ENCODE results near the gene OGDHL.

Gene OGDHL

DNA sequence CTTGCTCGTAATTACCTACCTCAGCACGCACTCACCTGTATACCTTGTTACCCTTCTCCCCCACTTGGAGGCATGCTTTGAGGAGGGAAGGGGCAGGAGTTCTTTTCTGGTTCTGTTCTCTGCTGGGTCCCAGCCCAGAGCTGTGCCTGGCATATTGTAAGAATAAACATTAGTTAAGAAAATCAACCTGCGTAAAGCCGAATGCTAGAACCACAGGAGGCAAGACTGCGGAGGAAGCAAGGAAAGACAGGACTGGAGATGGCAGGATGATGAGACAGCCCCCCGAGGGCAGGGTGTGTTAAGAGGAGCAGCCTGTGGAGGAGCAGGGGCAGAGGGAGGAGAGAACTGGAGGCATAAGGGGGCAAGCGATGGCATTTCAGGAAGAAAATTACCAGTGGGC, 73.2 kb downstream of the OGDHL start:
- no peak for DNase-seq (ENCODE audit: low spot score)

DNA sequence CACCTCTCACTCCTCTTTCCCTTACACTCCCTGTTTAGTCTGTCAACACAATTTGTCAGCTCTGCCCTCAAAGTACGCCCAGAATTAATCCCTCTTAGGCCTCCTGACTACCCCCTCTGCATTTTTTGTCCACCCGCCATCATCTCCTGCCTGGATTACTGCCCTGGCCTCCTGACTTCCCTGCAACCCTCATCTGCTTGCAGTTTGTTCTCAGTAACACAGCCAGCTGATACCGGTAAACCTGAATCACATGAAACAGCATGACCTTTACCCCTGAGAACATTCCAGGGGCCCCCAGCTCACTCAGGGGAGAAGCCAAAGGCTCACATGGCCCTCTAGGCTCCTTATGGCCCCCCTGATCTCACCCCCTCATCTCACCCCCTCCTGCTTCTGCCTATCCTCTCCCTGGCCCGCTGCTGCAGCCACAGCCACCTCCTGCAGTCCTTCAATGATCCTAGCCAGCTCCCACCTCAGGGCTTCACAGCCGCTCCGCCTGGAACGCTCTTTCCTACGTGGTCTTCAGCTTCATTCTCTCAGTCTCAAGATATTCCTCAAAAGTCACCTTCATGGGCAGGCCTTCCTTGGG, 73.8 kb downstream of the OGDHL start:
- no peak for DNase-seq (ENCODE audit: low spot score)

DNA sequence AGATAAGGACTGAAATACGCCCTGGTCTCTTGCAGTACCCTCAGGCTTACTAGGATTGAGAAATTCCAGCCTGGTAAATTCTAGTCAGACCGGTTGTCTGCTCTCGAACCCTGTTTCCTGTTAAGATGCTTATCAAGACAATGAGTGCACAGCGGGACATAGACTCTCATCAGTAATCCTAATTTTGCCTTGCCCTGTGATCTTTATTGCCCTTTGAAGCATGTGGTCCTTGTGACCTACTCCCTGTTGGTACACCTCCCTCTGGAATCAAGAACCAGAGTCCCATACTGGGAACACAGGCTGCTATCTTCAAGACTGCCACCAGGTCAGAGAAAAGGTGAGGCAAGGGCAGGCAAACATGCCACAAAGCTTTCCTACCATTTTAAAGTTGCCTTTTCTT, 75.5 kb downstream of the OGDHL start:
- DNase-seq (ENCODE audit: low spot score): no peak
